Loucy (cell line): ENCODE measurements around the gene UNC93A.

Experiments used
- H2AFZ ChIP-seq: fragments of 200-600 bp; sonication (generic); 2 replicates; pipeline ENCODE4 v1.6.0; 2016; ENCODE audit warnings: antibody characterized with exemption, mild to moderate bottlenecking, low read length, moderate library complexity
- H3F3A ChIP-seq: fragments of 200-600 bp; 2 replicates; pipeline ENCODE4 v1.6.0; 2016; ENCODE audit warnings: antibody characterized with exemption, low read depth, mild to moderate bottlenecking
- H3K27me3 ChIP-seq: fragments of 200-600 bp; sonication (generic); 2 replicates; pipeline ENCODE4 v1.6.1; 2014; ENCODE audit warnings: low read length, mild to moderate bottlenecking; ENCODE audit not compliant: insufficient read depth, poor library complexity, severe bottlenecking
- H3K36me3 ChIP-seq: fragments of 200-600 bp; sonication (generic); 2 replicates; pipeline ENCODE4 v1.6.1; 2016; ENCODE audit warnings: low read length; ENCODE audit not compliant: insufficient read depth
- H3K4me1 ChIP-seq: fragments of 200-600 bp; sonication (generic); 2 replicates; pipeline ENCODE4 v1.5.1; 2014; ENCODE audit warnings: low read length, mild to moderate bottlenecking; ENCODE audit not compliant: insufficient read depth, poor library complexity, severe bottlenecking
- H3K4me2 ChIP-seq: fragments of 200-600 bp; sonication (generic); 2 replicates; pipeline ENCODE4 v1.6.0; 2014; ENCODE audit warnings: antibody characterized with exemption, low read length, low read depth, mild to moderate bottlenecking; ENCODE audit not compliant: poor library complexity, severe bottlenecking
- H3K4me3 ChIP-seq: fragments of 200-600 bp; sonication (generic); 2 replicates; pipeline ENCODE4 v1.5.1; 2014; ENCODE audit warnings: low read length, mild to moderate bottlenecking, mixed read lengths; ENCODE audit not compliant: poor library complexity, severe bottlenecking
- H3K79me2 ChIP-seq: fragments of 200-600 bp; sonication (generic); 2 replicates; pipeline ENCODE4 v1.6.1; 2014; ENCODE audit warnings: low read length; ENCODE audit not compliant: insufficient read depth
- H3K9ac ChIP-seq: fragments of 200-600 bp; sonication (generic); 2 replicates; pipeline ENCODE4 v1.6.0; 2014; ENCODE audit warnings: mild to moderate bottlenecking, low read depth, low read length, moderate library complexity; ENCODE audit not compliant: poor library complexity, severe bottlenecking
- H3K9me2 ChIP-seq: fragments of 200-600 bp; sonication (generic); replicated peaks from 2 replicates; pipeline ENCODE4 v1.6.1; 2016; ENCODE audit warnings: low read depth, low read length, mixed read lengths
- H3K9me3 ChIP-seq: fragments of 200-600 bp; sonication (generic); 2 replicates; pipeline ENCODE4 v1.6.1; 2014; ENCODE audit warnings: mild to moderate bottlenecking, antibody characterized with exemption, low read length, low read depth; ENCODE audit not compliant: insufficient read depth
- H4K20me1 ChIP-seq: fragments of 200-600 bp; sonication (generic); 2 replicates; pipeline ENCODE4 v1.6.0; 2014; ENCODE audit warnings: antibody characterized with exemption, low read length, mild to moderate bottlenecking; ENCODE audit not compliant: insufficient read depth, poor library complexity, severe bottlenecking
- EZH2phosphoT487 ChIP-seq: fragments of 200-600 bp; IDR thresholded peaks from 2 replicates; pipeline ENCODE4 v1.6.1; 2018; ENCODE audit warnings: antibody characterized with exemption, mild to moderate bottlenecking, moderate library complexity, borderline replicate concordance
- TF ChIP-seq, protein P1 (sequence below): fragments of 200-600 bp; sonication (generic); conservative IDR thresholded peaks from 2 replicates; pipeline ENCODE4 v1.5.1; 2014; ENCODE audit warnings: mild to moderate bottlenecking, antibody characterized with exemption, low read length

The UNC93A gene

DNA sequence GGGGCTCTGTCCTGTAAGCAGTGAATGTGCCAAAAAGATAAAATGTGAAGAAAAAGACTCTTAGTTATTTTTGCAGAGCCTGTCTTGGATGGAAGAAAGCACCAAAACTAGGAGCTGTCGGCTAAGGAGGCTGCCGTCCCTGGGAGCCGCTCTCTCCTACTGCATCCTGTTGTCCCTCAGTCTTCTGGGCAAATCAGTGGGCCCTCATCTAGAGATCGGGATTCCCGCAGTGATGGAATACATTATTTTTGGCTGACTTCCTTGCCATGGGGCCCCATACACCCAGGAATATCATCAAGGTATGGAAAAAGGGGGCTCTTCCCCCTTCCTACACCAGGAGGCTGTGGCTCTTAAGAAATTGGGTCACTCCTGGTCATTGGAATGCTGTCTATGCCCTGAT is 37.0 kb downstream of the UNC93A start:
- Histone ChIP-seq H3K4me1 (no peaks in the 10 kb centered on the region), H3K4me2 (no peak overlapping the region), H3F3A (no peaks in the 10 kb centered on the region), H2AFZ (no peak overlapping the region), H3K9me2 (no peaks in the 10 kb centered on the region), H3K79me2 (no peaks in the 10 kb centered on the region), H4K20me1 (no peaks in the 10 kb centered on the region), H3K9ac (no peak overlapping the region), H3K27me3 (no peaks in the 10 kb centered on the region), H3K36me3 (no peaks in the 10 kb centered on the region), H3K4me3 (no peak overlapping the region), H3K9me3 (peaks cover 4% of the 10 kb centered on the region; the same call in 1 of the 2 replicates)
- TF ChIP-seq, protein P1, sequence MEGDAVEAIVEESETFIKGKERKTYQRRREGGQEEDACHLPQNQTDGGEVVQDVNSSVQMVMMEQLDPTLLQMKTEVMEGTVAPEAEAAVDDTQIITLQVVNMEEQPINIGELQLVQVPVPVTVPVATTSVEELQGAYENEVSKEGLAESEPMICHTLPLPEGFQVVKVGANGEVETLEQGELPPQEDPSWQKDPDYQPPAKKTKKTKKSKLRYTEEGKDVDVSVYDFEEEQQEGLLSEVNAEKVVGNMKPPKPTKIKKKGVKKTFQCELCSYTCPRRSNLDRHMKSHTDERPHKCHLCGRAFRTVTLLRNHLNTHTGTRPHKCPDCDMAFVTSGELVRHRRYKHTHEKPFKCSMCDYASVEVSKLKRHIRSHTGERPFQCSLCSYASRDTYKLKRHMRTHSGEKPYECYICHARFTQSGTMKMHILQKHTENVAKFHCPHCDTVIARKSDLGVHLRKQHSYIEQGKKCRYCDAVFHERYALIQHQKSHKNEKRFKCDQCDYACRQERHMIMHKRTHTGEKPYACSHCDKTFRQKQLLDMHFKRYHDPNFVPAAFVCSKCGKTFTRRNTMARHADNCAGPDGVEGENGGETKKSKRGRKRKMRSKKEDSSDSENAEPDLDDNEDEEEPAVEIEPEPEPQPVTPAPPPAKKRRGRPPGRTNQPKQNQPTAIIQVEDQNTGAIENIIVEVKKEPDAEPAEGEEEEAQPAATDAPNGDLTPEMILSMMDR, result no peak
- TF ChIP-seq EZH2phosphoT487, result no peak

DNA sequence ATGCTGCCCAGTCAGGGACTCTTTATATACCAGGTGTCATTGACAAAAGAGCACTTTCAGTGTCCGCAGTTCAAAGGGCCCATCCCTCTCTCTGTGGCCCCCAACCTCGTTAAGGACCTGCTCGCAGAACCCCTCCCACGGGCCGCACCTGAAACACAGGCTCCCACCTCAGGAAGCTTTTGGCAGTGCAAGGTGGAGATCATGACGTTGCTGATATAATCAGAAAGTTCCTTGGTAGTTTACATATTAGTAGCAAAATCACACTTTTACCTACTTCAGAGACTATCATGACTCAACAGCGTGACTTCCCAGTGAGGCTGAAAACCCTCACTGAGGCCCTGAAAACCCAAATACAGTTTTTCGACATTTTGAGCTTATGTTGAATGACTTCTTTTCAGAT is 37.9 kb downstream of the UNC93A start:
- Histone ChIP-seq H3K4me3 (no peak overlapping the region), H3K36me3 (no peaks in the 10 kb centered on the region), H3K9ac (no peak overlapping the region), H3K9me3 (peaks cover 3% of the 10 kb centered on the region; the same call in 1 of the 2 replicates), H3K27me3 (no peaks in the 10 kb centered on the region), H3K4me2 (no peak overlapping the region), H3F3A (no peaks in the 10 kb centered on the region), H2AFZ (no peak overlapping the region), H3K9me2 (no peaks in the 10 kb centered on the region), H3K4me1 (no peaks in the 10 kb centered on the region), H4K20me1 (no peaks in the 10 kb centered on the region), H3K79me2 (no peaks in the 10 kb centered on the region)
- TF ChIP-seq EZH2phosphoT487, result no peak
- TF ChIP-seq, protein P1, result no peak

DNA sequence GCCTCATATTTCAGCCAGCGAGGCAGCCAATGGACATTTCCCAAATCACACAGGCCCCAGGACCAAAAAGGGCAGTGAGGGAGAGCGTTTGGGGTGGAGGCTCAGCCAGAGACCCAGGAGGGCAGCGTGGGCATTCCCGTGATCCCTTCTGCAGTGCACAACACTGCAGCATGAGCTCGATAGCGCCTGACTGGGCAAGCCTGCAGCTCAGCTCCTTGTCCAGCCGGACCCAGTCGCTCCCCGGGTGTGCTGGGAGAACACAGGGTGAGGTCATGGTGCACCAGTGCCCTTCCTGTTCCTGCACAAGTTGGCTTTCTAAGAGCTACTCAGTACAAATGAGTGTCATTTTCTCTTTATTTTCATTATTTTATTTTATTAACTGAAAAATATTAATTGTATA is 39.6 kb downstream of the UNC93A start:
- H2AFZ ChIP-seq, result no peak overlapping the region
- H4K20me1 ChIP-seq, result no peaks in the 10 kb centered on the region
- H3K36me3 ChIP-seq, result no peaks in the 10 kb centered on the region
- no peaks in the 10 kb centered on the region for H3K79me2 ChIP-seq
- TF ChIP-seq, protein P1, result no peak
- no peak for TF ChIP-seq EZH2phosphoT487
- H3K4me1 ChIP-seq, result no peaks in the 10 kb centered on the region
- no peaks in the 10 kb centered on the region for H3K9me2 ChIP-seq
- no peaks in the 10 kb centered on the region for H3K27me3 ChIP-seq
- H3K4me2 ChIP-seq, result no peak overlapping the region
- H3K9me3 ChIP-seq, result no peaks in the 10 kb centered on the region
- H3F3A ChIP-seq, result no peaks in the 10 kb centered on the region
- H3K4me3 ChIP-seq, result no peak overlapping the region
- H3K9ac ChIP-seq, result no peak overlapping the region
